Breast epithelium (tissue), 4 donors: ENCODE results near the gene INS. TPM values are rescaled to one million over a fixed set of nuclear protein-coding genes. Genes with fewer than 3 reads are reported as not detected.

ENCODE experiments used
- DNase-seq, 2 donors: peaks; one replicate each; pipeline ENCODE4 v3.0.0-alpha.2; 2019; ENCODE audit warnings: low spot score in 2 of 2
- H3K27ac ChIP-seq, 2 donors: fragments of 200-600 bp; sonication (generic) in 1 of 2; one replicate each; pipeline ENCODE4 v1.5.1; 2016 to 2019; ENCODE audit warnings: mild to moderate bottlenecking in 1 of 2
- H3K27me3 ChIP-seq, 2 donors: fragments of 200-600 bp; sonication (generic) in 1 of 2; one replicate each; pipeline versions ENCODE4 v1.5.1 to v1.6.0; 2017 to 2019; ENCODE audit warnings: control low read depth in 1 of 2, mild to moderate bottlenecking in 1 of 2
- H3K36me3 ChIP-seq: fragments of 200-600 bp; one replicate; pipeline ENCODE4 v1.5.1; 2019
- H3K4me1 ChIP-seq, 2 donors: fragments of 200-600 bp; sonication (generic); one replicate each; pipeline ENCODE4 v1.5.1; 2016 to 2019; ENCODE audit warnings: control low read depth in 1 of 2
- H3K4me3 ChIP-seq, 3 donors: fragments of 200-600 bp; sonication (generic); 1 replicate in 2 of 3; 2 replicates in 1 of 3; pipeline ENCODE4 v1.5.1; 2016 to 2019; ENCODE audit warnings: mild to moderate bottlenecking in 3 of 3, moderate library complexity in 2 of 3
- H3K9me3 ChIP-seq, 2 donors: fragments of 200-600 bp; sonication (generic) in 1 of 2; one replicate each; pipeline ENCODE4 v1.5.1; 2016 to 2019; ENCODE audit warnings: control low read depth in 1 of 2
- CTCF ChIP-seq, 3 donors: fragments of 450-650 bp; IDR thresholded peaks; one replicate each; pipeline ENCODE4 v1.5.1; 2016 to 2017; ENCODE audit warnings: antibody characterized with exemption in 3 of 3, mild to moderate bottlenecking in 3 of 3, moderate library complexity in 3 of 3
- POLR2A ChIP-seq: fragments of 450-650 bp; IDR thresholded peaks from one replicate; pipeline ENCODE4 v1.6.1; 2016; ENCODE audit warnings: antibody characterized with exemption, mild to moderate bottlenecking, moderate library complexity
- POLR2AphosphoS5 ChIP-seq, 3 donors: sonication (generic); formaldehyde crosslinking; IDR thresholded peaks; one replicate each; pipeline ENCODE4 v1.6.1; 2017; ENCODE audit warnings: antibody characterized with exemption in 3 of 3
- intact Hi-C: fragments of 100-400 bp; cut with DNase I; formaldehyde crosslinking; loops from one replicate; pipeline ENCODE4 v1.15.1; 2023; ENCODE audit warnings: low total_unique reads
- total RNA-seq, 3 donors: library from RNA; depleted of rRNA; stranded (reverse); fragments of >200 nt; gene quantifications; one replicate each; pipeline ENCODE4 v1.1.0, GENCODE V29; 2016

Gene INS
- total RNA-seq, 3 donors from 2014 or later = not detected

GRCh38 chr11:2177076-2177475, 16.1 kb upstream of the INS start:
- intact Hi-C loops = no loop called here
- peaks cover 0 to 6% of the 10 kb centered on the region in 2 donors for H3K27me3 ChIP-seq
- TF ChIP-seq CTCF (IDR thresholded peaks at IDR 0.05) (no peak), POLR2A (no peak), POLR2AphosphoS5 (IDR thresholded peaks at IDR 0.05) (no peak)
- no peak overlapping the region for H3K27ac ChIP-seq
- no peak for DNase-seq
- no peak overlapping the region for H3K4me3 ChIP-seq
- no peaks in the 10 kb centered on the region for H3K9me3 ChIP-seq
- H3K4me1 ChIP-seq = no peaks in the 10 kb centered on the region
- H3K36me3 ChIP-seq = no peaks in the 10 kb centered on the region

- H3K27ac ChIP-seq = no peak overlapping the region
- H3K4me3 ChIP-seq = no peak overlapping the region
- no peaks in the 10 kb centered on the region for H3K9me3 ChIP-seq
- peaks cover 0 to 4% of the 10 kb centered on the region in 2 donors for H3K27me3 ChIP-seq
- intact Hi-C loops = no loop called here
- no peak for DNase-seq
- TF ChIP-seq CTCF (IDR thresholded peaks at IDR 0.05) (no peak), POLR2AphosphoS5 (IDR thresholded peaks at IDR 0.05) (no peak), POLR2A (no peak)
- H3K36me3 ChIP-seq = no peaks in the 10 kb centered on the region
- no peaks in the 10 kb centered on the region for H3K4me1 ChIP-seq
Observed at GRCh38 chr11:2176389-2176900, 15.4 kb upstream of the INS start.

GRCh38 chr11:2175659-2176058, 14.7 kb upstream of the INS start:
- Histone ChIP-seq H3K36me3 (no peaks in the 10 kb centered on the region), H3K9me3 (no peaks in the 10 kb centered on the region), H3K4me3 (no peak overlapping the region), H3K27me3 (peaks cover 0 to 4% of the 10 kb centered on the region in 2 donors), H3K27ac (no peak overlapping the region), H3K4me1 (no peaks in the 10 kb centered on the region)
- no peak for TF ChIP-seq CTCF (IDR thresholded peaks at IDR 0.05)
- no peak for TF ChIP-seq POLR2A
- TF ChIP-seq POLR2AphosphoS5 (IDR thresholded peaks at IDR 0.05) = no peak
- intact Hi-C loops = no loop called here
- DNase-seq = no peak

- H3K27ac ChIP-seq = no peak overlapping the region
- no peaks in the 10 kb centered on the region for H3K36me3 ChIP-seq
- no peaks in the 10 kb centered on the region for H3K9me3 ChIP-seq
- intact Hi-C loops = no loop called here
- no peak for TF ChIP-seq CTCF (IDR thresholded peaks at IDR 0.05)
- TF ChIP-seq POLR2AphosphoS5 (IDR thresholded peaks at IDR 0.05) = no peak
- no peak for TF ChIP-seq POLR2A
- DNase-seq = no peak
- H3K4me1 ChIP-seq = no peaks in the 10 kb centered on the region
- H3K27me3 ChIP-seq = peaks cover 0 to 11% of the 10 kb centered on the region in 2 donors
- H3K4me3 ChIP-seq = no peak overlapping the region
Observed at GRCh38 chr11:2174361-2174760, 13.4 kb upstream of the INS start.

- Histone ChIP-seq H3K27me3 (peaks cover 0 to 17% of the 10 kb centered on the region in 2 donors), H3K36me3 (no peaks in the 10 kb centered on the region), H3K4me1 (no peaks in the 10 kb centered on the region), H3K9me3 (no peaks in the 10 kb centered on the region), H3K4me3 (no peak overlapping the region), H3K27ac (no peak overlapping the region)
- DNase-seq = no peak
- intact Hi-C loops = no loop called here
- TF ChIP-seq POLR2AphosphoS5 (IDR thresholded peaks at IDR 0.05) (no peak), CTCF (IDR thresholded peaks at IDR 0.05) (no peak), POLR2A (no peak)
Observed at GRCh38 chr11:2173761-2174160, 12.8 kb upstream of the INS start.
